ENCODE results near the gene ZNF827. TPM values are rescaled to one million over a fixed set of nuclear protein-coding genes. Genes with fewer than 3 reads are reported as not detected.
"Not testable (repeated sequence)": the region's sequence is repeated elsewhere in the genome, so short reads cannot be mapped to it uniquely, and the experiment has no call there.

ZNF827 gene
- total and polyA plus RNA-seq, 2 of the 8 experiments (the other 6 are each of a cell fraction or from before 2014, with no cell fraction given): 25.3 to 26.2 TPM

- no peak for TF ChIP-seq NRF1 (IDR thresholded peaks at IDR 0.05; ENCODE audit: low read depth, low read length)
- no peak for TF ChIP-seq POU5F1 (IDR thresholded peaks at IDR 0.05; ENCODE audit: low read depth, low read length)
These were observed 99.5 kb downstream of the ZNF827 start (continued) for GRCh38 chr4:145839151-145839550.

- H3K4me1 ChIP-seq (replicated peaks in 1 of 4; ENCODE audit: control insufficient read depth in 3 of 4, insufficient read depth in 4 of 4, low read length in 3 of 4); H3K79me1 ChIP-seq (ENCODE audit: low read depth, low read length); H3K9me3 ChIP-seq (ENCODE audit: insufficient read depth in 2 of 2, low read depth in 1 of 2, low read length in 1 of 2); H3K79me2 ChIP-seq (ENCODE audit: control insufficient read depth in 1 of 2, insufficient read depth in 2 of 2, low read length in 2 of 2); H4K20me1 ChIP-seq (replicated peaks in 1 of 2; ENCODE audit: control insufficient read depth in 1 of 2, insufficient read depth in 2 of 2, low read length in 2 of 2); H3K23ac ChIP-seq (ENCODE audit: insufficient read length); H4K5ac ChIP-seq (ENCODE audit: insufficient read length, low read depth, low read length); H2BK120ac ChIP-seq (replicated peaks; ENCODE audit: low read depth, low read length); H3K9ac ChIP-seq (replicated peaks in 1 of 4; ENCODE audit: extremely low read depth in 1 of 4, low read depth in 3 of 4, low read length in 3 of 4); H3K27me3 ChIP-seq (replicated peaks in 1 of 4; ENCODE audit: control insufficient read depth in 3 of 4, extremely low read depth in 1 of 4, insufficient read depth in 3 of 4, low read length in 3 of 4); H3K4me2 ChIP-seq (ENCODE audit: insufficient read depth in 1 of 2, low read depth in 2 of 2, low read length in 2 of 2); H4K91ac ChIP-seq (replicated peaks; ENCODE audit: insufficient read length, low read length); FAIRE-seq; H3K18ac ChIP-seq (ENCODE audit: extremely low read depth, low read length); H3K4ac ChIP-seq (replicated peaks; ENCODE audit: insufficient read length, low read depth, low read length); H2BK12ac ChIP-seq (ENCODE audit: low read depth, low read length); H2BK15ac ChIP-seq (ENCODE audit: low read length); H3K27ac ChIP-seq (ENCODE audit: low read depth, low read length); H2BK5ac ChIP-seq (ENCODE audit: low read depth, low read length); H3K4me3 ChIP-seq (ENCODE audit: extremely low read depth in 1 of 4, insufficient read depth in 2 of 4, low read depth in 3 of 4, low read length in 4 of 4); H4K8ac ChIP-seq (ENCODE audit: extremely low read depth, insufficient read depth, low read length); H2BK20ac ChIP-seq (ENCODE audit: low read length); H3K14ac ChIP-seq (ENCODE audit: insufficient read length); H2AFZ ChIP-seq (ENCODE audit: low read length); H3K56ac ChIP-seq (replicated peaks; ENCODE audit: insufficient read length, low read depth, low read length); CTCF ChIA-PET (ENCODE audit: partially characterized antibody); H3K23me2 ChIP-seq (ENCODE audit: low read depth, low read length); H2AK5ac ChIP-seq (ENCODE audit: low read depth, low read length); DNase-seq (ENCODE audit: low read depth in 1 of 2, low spot score in 2 of 2); POLR2A ChIA-PET (ENCODE audit: partially characterized antibody); H3K36me3 ChIP-seq (ENCODE audit: control insufficient read depth in 2 of 4, insufficient read depth in 4 of 4, low read length in 3 of 4): not testable (repeated sequence)
- 92% methylated on average over 4 of the region's 4 CpGs; no CpG with 5 or more reads in 1 of the 2 experiments for WGBS, 2 experiments (ENCODE audit: extremely low coverage in 1 of 2, insufficient coverage in 1 of 2, insufficient read length in 1 of 2, insufficient replicate concordance in 2 of 2, low coverage in 1 of 2, low lambda C conversion rate in 2 of 2, missing lambda C conversion rate in 1 of 2)
These were observed 106.2 kb downstream of the ZNF827 start for GRCh38 chr4:145832384-145832783.

Measured in H1 (cell line).